HUES6 (cell line): ENCODE results near the gene PIK3CB.
"Not testable (repeated sequence)": the region's sequence is repeated elsewhere in the genome, so short reads cannot be mapped to it uniquely, and the experiment has no call there.

Source experiments
- H3K27ac ChIP-seq: 2 replicates; pipeline ENCODE4 v1.7.0; 2013; ENCODE audit warnings: low read depth, mild to moderate bottlenecking, low read length, inconsistent platforms
- H3K27me3 ChIP-seq: 2 replicates; pipeline ENCODE4 v1.6.1; 2013; ENCODE audit warnings: low read length; ENCODE audit not compliant: control insufficient read depth, insufficient read depth
- H3K36me3 ChIP-seq: 2 replicates; pipeline ENCODE4 v1.6.1; 2013; ENCODE audit warnings: low read length; ENCODE audit not compliant: control insufficient read depth, insufficient read depth
- H3K4me1 ChIP-seq: 2 replicates; pipeline ENCODE4 v1.6.1; 2013; ENCODE audit warnings: low read length; ENCODE audit not compliant: control insufficient read depth, insufficient read depth
- H3K4me3 ChIP-seq: 2 replicates; pipeline ENCODE4 v1.5.1; 2013; ENCODE audit warnings: low read depth, low read length
- H3K9ac ChIP-seq: one replicate; pipeline ENCODE4 v1.6.1; 2013; ENCODE audit warnings: mild to moderate bottlenecking, low read length
- H3K9me3 ChIP-seq: 2 replicates; pipeline ENCODE4 v1.6.1; 2013; ENCODE audit warnings: low read depth, low read length; ENCODE audit not compliant: control insufficient read depth, insufficient read depth

PIK3CB gene

DNA sequence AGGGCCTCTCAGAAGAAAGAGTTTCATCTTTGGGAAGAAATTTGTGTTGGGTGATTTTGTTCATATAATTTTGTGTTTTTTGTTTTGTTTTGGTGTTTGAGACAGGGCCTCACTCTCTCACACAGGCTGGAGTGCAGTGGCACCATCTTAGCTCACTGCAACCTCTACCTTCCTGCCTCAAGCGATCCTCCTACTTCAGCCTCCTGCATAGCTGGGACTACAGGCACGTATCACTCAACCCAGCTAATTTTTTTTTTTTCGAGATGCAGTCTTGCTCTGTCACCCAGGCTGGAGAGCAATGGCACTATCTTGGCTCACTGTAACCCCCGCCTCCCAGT is 29.0 kb upstream of the PIK3CB start:
- peaks cover 32% of the 10 kb centered on the region for H3K4me1 ChIP-seq
- H3K9ac ChIP-seq: peak overlapping the region; percentile 83
- peak overlapping the region; percentile 93 for H3K27ac ChIP-seq

DNA sequence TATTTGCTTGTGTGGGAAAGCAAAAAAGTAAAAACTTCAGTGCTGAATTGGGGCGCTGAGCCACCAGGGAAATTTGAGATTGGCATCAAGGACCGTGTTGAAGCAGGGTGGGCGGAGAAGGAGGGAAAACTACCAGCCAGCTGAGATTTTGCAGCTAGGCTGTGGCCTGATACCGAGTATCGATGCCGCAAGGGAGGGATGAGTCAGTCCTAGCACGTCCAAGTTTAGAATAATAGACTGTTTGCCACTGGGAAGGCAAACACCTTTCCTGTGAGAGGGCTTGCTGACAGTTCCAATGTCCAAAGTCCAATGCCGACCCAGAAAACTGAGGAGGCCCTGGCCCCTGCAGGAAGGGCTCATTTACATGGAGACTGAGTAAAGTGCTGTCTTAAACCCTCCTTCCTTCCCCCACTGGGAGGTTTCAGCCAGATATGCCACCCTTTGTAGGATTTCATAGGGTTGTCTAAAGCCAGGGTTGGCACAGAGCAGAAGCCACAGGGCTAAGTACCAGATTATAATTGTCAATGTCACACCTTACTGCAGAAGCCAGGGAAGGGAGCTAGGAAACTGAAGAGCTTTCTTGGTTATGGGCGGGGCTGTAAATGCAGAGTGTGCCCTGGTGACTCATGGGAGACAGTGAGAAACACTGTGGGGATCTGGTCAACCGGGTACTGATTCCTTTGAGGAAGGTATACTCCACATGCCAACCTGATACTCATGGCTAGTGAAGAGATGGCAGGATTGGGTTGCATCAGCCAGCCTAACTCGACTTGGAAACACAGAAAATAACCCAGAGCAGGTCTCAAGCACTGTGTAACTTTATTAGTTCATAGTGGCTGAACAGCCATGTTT is 28.4 kb upstream of the PIK3CB start:
- Histone ChIP-seq H3K9me3 (no peaks in the 10 kb centered on the region), H3K4me3 (peak overlapping the region; percentile 46), H3K27me3 (no peaks in the 10 kb centered on the region), H3K4me1 (peaks cover 32% of the 10 kb centered on the region), H3K36me3 (no peaks in the 10 kb centered on the region), H3K9ac (peak overlapping the region; percentile 83), H3K27ac (peak overlapping the region; percentile 93)

More for the DNA sequence above, 29.0 kb upstream of the PIK3CB start:
- Histone ChIP-seq H3K36me3 (no peaks in the 10 kb centered on the region), H3K9me3 (no peaks in the 10 kb centered on the region), H3K4me3 (no peak overlapping the region), H3K27me3 (no peaks in the 10 kb centered on the region)

DNA sequence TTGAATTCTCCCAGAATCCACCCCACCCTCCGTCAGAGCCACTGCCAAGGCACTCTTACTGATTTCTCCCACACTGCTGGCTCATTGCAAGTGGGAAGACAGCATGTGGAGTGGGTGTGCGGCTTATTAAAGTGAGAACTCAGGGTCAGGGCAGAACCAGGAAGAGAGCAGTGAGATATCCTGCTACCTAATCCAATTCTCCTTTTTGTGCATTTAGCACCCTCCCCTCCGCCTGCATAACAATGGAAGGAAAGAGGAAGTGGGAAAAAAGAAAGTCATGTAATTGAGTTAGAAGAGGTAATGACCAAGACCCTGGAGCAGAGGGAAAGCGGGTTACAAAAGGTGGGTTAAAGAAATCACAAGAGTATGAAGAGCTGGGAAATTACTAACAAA is 27.8 kb upstream of the PIK3CB start:
- Histone ChIP-seq H3K9ac (peak overlapping the region; percentile 83), H3K36me3 (no peaks in the 10 kb centered on the region), H3K27me3 (no peaks in the 10 kb centered on the region), H3K27ac (peak overlapping the region; percentile 93), H3K9me3 (no peaks in the 10 kb centered on the region), H3K4me3 (peak overlapping the region; percentile 46), H3K4me1 (peaks cover 37% of the 10 kb centered on the region)

DNA sequence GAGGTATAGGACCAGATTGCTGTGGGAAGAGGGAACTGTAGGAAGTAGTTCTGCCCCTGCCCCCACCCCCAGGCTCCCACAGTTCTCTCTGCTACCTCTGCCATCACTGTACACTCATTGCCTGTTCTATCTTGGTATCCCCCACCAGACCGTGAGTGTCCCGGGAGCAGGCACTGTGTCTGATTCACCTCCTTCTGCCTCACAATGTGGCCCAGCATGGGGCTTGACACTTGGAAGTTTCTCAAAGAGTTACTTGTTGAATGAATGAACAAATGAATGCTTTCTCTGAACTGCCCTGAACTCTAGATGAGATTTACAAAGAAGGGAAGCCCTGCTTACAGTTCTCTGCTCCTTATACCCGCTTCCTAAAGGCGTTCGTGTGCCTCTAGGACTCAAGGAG is 27.1 kb upstream of the PIK3CB start:
- peaks cover 37% of the 10 kb centered on the region for H3K4me1 ChIP-seq
- H3K4me3 ChIP-seq: peak overlapping the region; percentile 46
- H3K9me3 ChIP-seq: no peaks in the 10 kb centered on the region
- H3K27me3 ChIP-seq: no peaks in the 10 kb centered on the region
- peak overlapping the region; percentile 93 for H3K27ac ChIP-seq
- H3K9ac ChIP-seq: peak overlapping the region; percentile 83
- H3K36me3 ChIP-seq: no peaks in the 10 kb centered on the region

DNA sequence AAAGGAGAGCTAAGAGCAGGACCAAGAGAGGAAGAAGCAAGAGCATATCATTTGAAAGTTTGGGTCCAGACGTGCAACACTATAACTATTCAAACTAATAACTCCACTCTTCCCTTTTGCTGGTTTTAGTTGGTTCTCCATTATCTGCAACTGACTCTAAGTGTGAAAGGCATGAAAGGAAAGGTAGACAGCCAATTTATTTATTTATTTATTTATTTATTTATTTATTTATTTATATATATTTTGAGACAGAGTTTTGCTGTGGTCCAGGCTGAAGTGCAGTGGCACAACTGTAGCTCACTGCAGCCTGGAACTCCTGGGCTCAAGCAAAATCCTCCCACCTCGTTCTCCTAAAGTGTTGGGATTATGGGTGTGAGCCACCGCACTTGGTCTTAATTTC is 22.1 kb upstream of the PIK3CB start:
- H3K36me3 ChIP-seq: no peaks in the 10 kb centered on the region
- no peaks in the 10 kb centered on the region for H3K27me3 ChIP-seq

DNA sequence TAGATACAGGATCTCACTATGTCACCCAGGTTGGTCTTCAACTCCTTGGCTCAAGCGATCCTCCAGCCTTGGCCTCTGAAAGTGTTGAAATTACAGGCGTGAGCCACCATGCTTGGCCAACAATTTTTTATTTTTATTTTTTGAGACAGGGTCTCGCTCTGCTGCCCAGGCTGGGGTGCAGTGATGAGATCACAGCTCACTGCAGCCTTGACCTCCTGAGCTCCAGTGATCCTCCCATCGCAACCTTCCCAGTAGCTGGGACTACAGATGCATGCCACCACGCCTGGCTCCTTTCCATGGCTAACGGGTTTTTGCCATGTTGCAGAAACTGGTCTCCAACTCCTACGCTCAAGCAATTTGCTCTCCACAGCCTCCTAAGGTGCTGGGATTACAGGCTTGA is 20.2 kb upstream of the PIK3CB start:
- H3K27ac ChIP-seq: no peak overlapping the region
- no peak overlapping the region for H3K9ac ChIP-seq
- no peaks in the 10 kb centered on the region for H3K9me3 ChIP-seq
- H3K36me3 ChIP-seq: no peaks in the 10 kb centered on the region
- H3K4me1 ChIP-seq: peaks cover 5% of the 10 kb centered on the region; the same call in 1 of the 2 replicates
- H3K27me3 ChIP-seq: no peaks in the 10 kb centered on the region
- no peak overlapping the region for H3K4me3 ChIP-seq

More for the DNA sequence above, 22.1 kb upstream of the PIK3CB start:
- Histone ChIP-seq H3K4me1 (peaks cover 17% of the 10 kb centered on the region), H3K27ac (no peak overlapping the region), H3K9ac (no peak overlapping the region), H3K9me3 (no peaks in the 10 kb centered on the region), H3K4me3 (no peak overlapping the region)

DNA sequence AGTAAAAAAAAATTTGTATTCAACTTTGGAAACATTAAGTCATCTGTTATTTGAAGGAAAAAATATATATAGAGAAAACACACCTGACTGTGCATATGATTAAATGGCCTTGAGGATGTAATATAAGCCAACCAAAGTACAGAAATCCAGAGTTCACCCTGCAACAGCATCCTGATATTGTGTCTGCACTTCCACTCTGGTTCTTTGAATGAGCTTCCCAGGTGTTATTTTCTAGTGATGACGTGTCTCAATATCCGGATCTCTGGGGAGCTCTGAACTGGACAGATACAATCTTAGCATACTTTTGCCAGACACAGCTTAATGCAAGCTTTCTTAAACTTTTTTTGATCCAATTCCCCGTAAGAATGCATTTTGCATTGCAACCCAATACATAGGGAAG is 19.5 kb upstream of the PIK3CB start:
- Histone ChIP-seq H3K27ac (no peak overlapping the region), H3K27me3 (no peaks in the 10 kb centered on the region), H3K9me3 (no peaks in the 10 kb centered on the region), H3K36me3 (no peaks in the 10 kb centered on the region), H3K9ac (no peak overlapping the region), H3K4me3 (no peak overlapping the region), H3K4me1 (peaks cover 11% of the 10 kb centered on the region)

DNA sequence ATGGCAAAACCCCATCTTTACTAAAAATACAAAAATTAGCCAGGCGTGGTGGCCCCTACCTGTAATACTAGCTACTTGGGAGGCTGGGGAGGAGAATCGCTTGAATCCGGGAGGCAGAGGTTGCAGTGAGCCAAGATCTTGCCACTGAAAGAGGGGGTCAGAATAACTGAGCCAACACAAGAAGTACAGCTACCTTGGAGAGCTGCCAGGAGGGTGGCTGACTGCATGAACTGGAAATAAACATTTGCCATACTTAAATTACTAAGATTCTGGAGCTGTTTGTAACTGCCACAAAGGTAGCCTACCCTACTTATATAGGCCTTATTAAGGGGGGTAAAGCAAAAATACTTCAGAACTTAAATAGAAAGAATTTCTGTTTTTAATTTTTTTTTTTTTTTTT is 15.4 kb upstream of the PIK3CB start:
- Histone ChIP-seq H3K9ac (no peak overlapping the region), H3K27ac (no peak overlapping the region), H3K4me3 (no peak overlapping the region), H3K4me1 (peaks cover 29% of the 10 kb centered on the region), H3K36me3 (no peaks in the 10 kb centered on the region), H3K9me3 (no peaks in the 10 kb centered on the region; the same call in 1 of the 2 replicates), H3K27me3 (no peaks in the 10 kb centered on the region)

DNA sequence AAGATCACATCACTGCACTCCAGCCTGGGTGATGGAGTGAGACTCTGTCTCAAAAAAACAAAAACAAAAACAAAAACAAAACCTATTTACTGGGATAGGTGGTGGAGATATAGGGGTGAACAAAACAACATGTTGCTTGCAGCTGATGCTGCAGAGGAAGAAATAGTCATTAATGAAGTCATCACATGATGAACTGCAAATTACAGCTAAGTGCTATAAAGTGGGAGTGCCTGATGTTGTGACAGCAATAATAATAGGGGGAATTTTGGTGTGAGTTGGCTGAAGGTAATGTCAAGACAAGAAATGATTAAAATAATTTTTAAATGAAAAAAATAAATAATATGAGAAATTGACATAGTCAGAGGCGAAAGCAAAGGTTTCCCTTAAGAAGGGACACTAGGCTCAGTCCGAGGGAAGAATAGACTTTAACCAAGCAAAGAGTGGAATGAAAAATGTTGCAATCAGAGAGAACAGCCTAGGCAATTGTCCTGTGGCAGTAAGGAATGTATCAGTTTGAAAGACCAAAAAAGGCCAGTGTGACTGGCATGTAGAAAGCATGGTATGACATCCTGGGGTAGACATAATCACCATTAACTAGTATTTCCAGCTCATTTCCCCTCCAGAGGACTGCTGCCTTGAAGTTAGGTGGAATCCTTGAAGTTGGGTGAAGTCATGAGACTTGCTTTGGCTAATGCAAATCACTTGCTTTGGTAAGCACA is 14.7 kb upstream of the PIK3CB start:
- H3K9me3 ChIP-seq: no peaks in the 10 kb centered on the region; the same call in 1 of the 2 replicates

DNA sequence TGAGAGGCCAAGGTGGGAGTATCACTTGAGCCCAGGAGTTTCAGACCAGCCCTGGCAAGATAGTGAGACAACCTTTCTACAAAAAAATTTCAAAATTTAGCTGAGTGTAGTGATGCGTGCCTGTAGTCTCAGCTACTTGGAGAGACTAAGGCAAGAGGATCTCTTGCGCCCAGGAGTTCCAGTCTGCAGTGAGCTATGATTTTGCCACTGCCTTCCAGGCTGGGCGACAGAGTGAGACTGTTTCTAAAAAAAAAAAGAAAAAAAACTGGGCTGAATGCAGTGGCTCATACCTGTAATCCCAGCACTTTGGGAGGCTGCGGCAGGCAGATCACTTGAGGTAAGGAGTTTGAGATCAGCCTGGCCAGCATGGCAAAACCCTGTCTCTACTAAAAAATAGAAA is 14.0 kb upstream of the PIK3CB start:
- H3K4me1 ChIP-seq: peaks cover 33% of the 10 kb centered on the region
- H3K27me3 ChIP-seq: no peaks in the 10 kb centered on the region
- no peaks in the 10 kb centered on the region; the same call in 1 of the 2 replicates for H3K9me3 ChIP-seq
- H3K36me3 ChIP-seq: no peaks in the 10 kb centered on the region
- no peak overlapping the region for H3K9ac ChIP-seq
- H3K4me3 ChIP-seq: no peak overlapping the region
- H3K27ac ChIP-seq: no peak overlapping the region

More for the DNA sequence above, 14.7 kb upstream of the PIK3CB start:
- Histone ChIP-seq H3K27me3 (no peaks in the 10 kb centered on the region), H3K4me3 (no peak overlapping the region), H3K36me3 (no peaks in the 10 kb centered on the region), H3K4me1 (peaks cover 33% of the 10 kb centered on the region), H3K9ac (no peak overlapping the region), H3K27ac (no peak overlapping the region)

DNA sequence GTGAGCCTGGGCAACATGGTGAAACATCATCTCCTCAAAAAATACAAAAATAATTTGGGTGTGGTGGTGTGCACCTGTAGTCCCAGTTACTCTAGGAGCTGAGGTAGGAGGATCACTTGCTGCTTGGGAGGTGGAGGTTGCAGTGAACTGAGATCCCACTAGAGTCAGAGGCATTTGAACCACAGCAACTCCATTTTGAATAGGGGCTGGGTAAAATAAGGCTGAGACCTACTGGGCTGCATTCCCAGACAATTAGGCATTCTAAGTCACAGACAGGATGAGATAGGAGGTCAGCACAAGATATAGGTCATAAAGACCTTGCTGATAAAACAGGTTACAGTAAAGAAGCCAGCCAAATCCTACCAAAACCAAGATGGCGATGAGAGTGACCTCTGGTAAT is 12.1 kb upstream of the PIK3CB start:
- H3K36me3 ChIP-seq, H3K9me3 ChIP-seq, H3K27me3 ChIP-seq: not testable (repeated sequence)
- peak overlapping the region; percentile 97 for H3K27ac ChIP-seq
- H3K4me1 ChIP-seq: peaks cover 39% of the 10 kb centered on the region
- peak overlapping the region; percentile 76 for H3K9ac ChIP-seq
- 0 out of 2 replicates have a peak overlapping the region, but pooled peaks have one; percentile 33 for H3K4me3 ChIP-seq
